ENCODE measurements around the gene SUPT7L. TPM values are rescaled to one million over a fixed set of nuclear protein-coding genes. Genes with fewer than 3 reads are reported as not detected.

SUPT7L gene
- total and polyA plus RNA-seq, 2 of the 13 experiments (the other 11 are each of a cell fraction or from before 2014, with no cell fraction given), result 32.9 to 77.5 TPM

- TF ChIP-seq PRDM4 (CRISPR knock-in tag; IDR thresholded peaks at IDR 0.05; ENCODE audit: borderline replicate concordance) (0 out of 2 replicates have a peak, but pooled peaks have one; percentile 43), HNF4A (CRISPR knock-in tag; IDR thresholded peaks at IDR 0.05) (no peak), ADNP (CRISPR knock-in tag; IDR thresholded peaks at IDR 0.05) (no peak), ZNF841 (CRISPR knock-in tag; IDR thresholded peaks at IDR 0.05; ENCODE audit: borderline replicate concordance) (no peak), SMAD3 (CRISPR knock-in tag; IDR thresholded peaks at IDR 0.05) (peak; percentile 92)
Measured at GRCh38 chr2:27628767-27629709, 34.4 kb downstream of the SUPT7L start, which contains the start of the genes CCDC121 and GPN1 (continued).

- CTCF ChIA-PET (ENCODE audit: low intra/inter-chr PET ratio, low total read pairs), result no interaction called here
- Histone ChIP-seq H2AFZ (ENCODE audit: low read length) (no peak overlapping the region), H3K4me1 (ENCODE audit: insufficient read depth, low read length) (peaks cover 24% of the 10 kb centered on the region), H3K9me3 (ENCODE audit: low read length) (no peaks in the 10 kb centered on the region), H4K20me1 (ENCODE audit: insufficient read depth, low read length) (no peaks in the 10 kb centered on the region), H3K79me2 (ENCODE audit: insufficient read depth, low read length) (peaks cover 10% of the 10 kb centered on the region), H3K36me3 (replicated peaks in 1 of 2; ENCODE audit: control insufficient read depth in 1 of 2, insufficient read depth in 2 of 2, low read length in 2 of 2) (peaks cover 7 to 26% of the 10 kb centered on the region in 2 experiments), H3K4me2 (ENCODE audit: low read depth, low read length) (peak overlapping the region; percentile 97), H3K9ac (ENCODE audit: insufficient read depth, low read depth, low read length) (peak overlapping the region; percentile 89), H3K4me3 (replicated peaks in 1 of 3; ENCODE audit: insufficient read depth in 1 of 3, low read depth in 2 of 3, low read length in 3 of 3) (peak overlapping the region; percentile 83 to 99 (median 97); a peak in 5 of 6 replicates), H3K27ac (ENCODE audit: extremely low read length, insufficient read depth, low read length) (peak overlapping the region; percentile 65), H3K27me3 (ENCODE audit: control insufficient read depth in 1 of 2, insufficient read depth in 2 of 2, low read length in 2 of 2) (no peaks in the 10 kb centered on the region; a peak in 1 of 5 replicates)
- ATAC-seq (peak; percentile 70), FAIRE-seq (no peak), DNase-seq (ENCODE audit: low spot score) (peak; percentile 45)
- POLR2A ChIA-PET, result interaction anchor here (1.0 to 2.9 kb wide), 10 partner anchors 15 to 557 kb away, joined by 3 to 25 read pairs (median 4); partner anchors contain the start of genes GTF3C2, NRBP1, OST4 and PPM1G
- in situ Hi-C loops (cut with HindIII; ENCODE audit: extremely low pct_ligation_motif_present, low pct_unique_long_range_greater_than_20kb), result no loop called here
- 3% methylated on average over 19 of the region's 21 CpGs for WGBS (ENCODE audit: low lambda C conversion rate)
- TSS peak; percentile 81 for BruUV-seq (replicated peaks)
- intact Hi-C loops (cut with micrococcal nuclease; ENCODE audit: unreplicated experiment), result loop anchor here (1.0 to 5.0 kb wide), 2 partner anchors 34 to 220 kb away; partner anchors contain the start of genes SLC4A1AP and SUPT7L
- no peak for TF ChIP-seq FUBP1 (CRISPR knock-in tag; IDR thresholded peaks at IDR 0.05; ENCODE audit: borderline replicate concordance)
- no peak for TF ChIP-seq ZSCAN5A (CRISPR knock-in tag; IDR thresholded peaks at IDR 0.05; ENCODE audit: borderline replicate concordance)
- TF ChIP-seq ZFYVE20 (CRISPR knock-in tag; IDR thresholded peaks at IDR 0.05; ENCODE audit: borderline replicate concordance, low read depth), result 0 out of 2 replicates have a peak, but pooled peaks have one; percentile 19
- peak; percentile 17; the same call in 1 of the 2 replicates for TF ChIP-seq ZFP82 (CRISPR knock-in tag; IDR thresholded peaks at IDR 0.05; ENCODE audit: borderline replicate concordance)
- no peak for TF ChIP-seq JDP2 (CRISPR knock-in tag; IDR thresholded peaks at IDR 0.05; ENCODE audit: borderline replicate concordance)
- no peak for TF ChIP-seq NR0B2 (CRISPR knock-in tag; IDR thresholded peaks at IDR 0.05)
- TF ChIP-seq ZFP1 (CRISPR knock-in tag; IDR thresholded peaks at IDR 0.05), result 0 out of 2 replicates have a peak, but pooled peaks have one; percentile 4
Measured at GRCh38 chr2:27627963-27628766, 35.2 kb downstream of the SUPT7L start.
